ENCODE results near the gene MTRF1.

DNA sequence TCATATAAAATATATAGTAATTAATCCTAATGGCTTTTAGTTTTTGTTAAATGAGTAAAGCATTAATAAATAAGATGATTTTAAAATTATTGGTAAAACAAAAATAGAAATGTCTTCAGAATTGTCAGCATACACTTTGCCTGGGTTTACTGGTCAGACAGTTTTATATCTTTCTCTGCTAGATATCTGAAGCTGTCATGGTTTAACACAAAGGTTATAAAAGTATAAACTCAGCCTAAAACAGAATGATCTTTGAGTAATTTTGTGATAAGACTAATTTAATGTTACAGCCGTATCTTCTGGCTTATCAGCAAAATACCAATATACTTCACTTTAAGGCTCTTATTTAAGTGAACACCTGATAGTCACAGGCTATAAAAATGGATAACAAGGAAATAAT, 29.9 kb upstream of the MTRF1 start:
- TF ChIP-seq CTCF (IDR thresholded peaks at IDR 0.05) (no peak), POLR2A (IDR thresholded peaks at IDR 0.05) (no peak)
